Neural cell (in vitro differentiated cells): ENCODE measurements around the gene ROBO1. TPM values are rescaled to one million over a fixed set of nuclear protein-coding genes. Genes with fewer than 3 reads are reported as not detected.

ENCODE experiments used
- H2AFZ ChIP-seq: fragments of 200-600, 300-800 bp; sonication (generic), shearing (Covaris generic); 2 replicates; pipeline ENCODE4 v1.6.0; 2014; ENCODE audit warnings: low read depth, mild to moderate bottlenecking, antibody characterized with exemption, low read length, moderate library complexity
- H3F3A ChIP-seq: fragments of 200-600 bp; shearing (Covaris generic); 2 replicates; pipeline ENCODE4 v1.6.1; 2016; ENCODE audit warnings: mild to moderate bottlenecking, moderate library complexity, mixed read lengths, antibody characterized with exemption, low read length; ENCODE audit not compliant: insufficient read depth, poor library complexity, severe bottlenecking
- H3K27ac ChIP-seq: fragments of 200-600, 300-800 bp; sonication (generic), shearing (Covaris generic); 2 replicates; pipeline ENCODE4 v1.5.1; 2014; ENCODE audit warnings: mild to moderate bottlenecking, low read length, moderate library complexity
- H3K27me3 ChIP-seq: fragments of 300-800, 200-600 bp; sonication (generic), shearing (Covaris generic); 2 replicates; pipeline ENCODE4 v1.6.0; 2014; ENCODE audit warnings: mild to moderate bottlenecking, low read depth, low read length, moderate library complexity; ENCODE audit not compliant: insufficient read depth
- H3K36me3 ChIP-seq: fragments of 300-800, 200-600 bp; sonication (generic), shearing (Covaris generic); 2 replicates; pipeline ENCODE4 v1.5.1; 2014; ENCODE audit warnings: mild to moderate bottlenecking, antibody characterized with exemption, low read length, moderate library complexity; ENCODE audit not compliant: insufficient read depth
- H3K4me2 ChIP-seq: fragments of 300-800, 200-600 bp; sonication (generic), shearing (Covaris generic); 2 replicates; pipeline ENCODE4 v1.6.0; 2014; ENCODE audit warnings: mild to moderate bottlenecking, low read length
- H3K4me3 ChIP-seq: fragments of 300-800, 200-600 bp; sonication (generic), shearing (Covaris generic); 2 replicates; pipeline ENCODE4 v1.5.1; 2014; ENCODE audit warnings: mild to moderate bottlenecking, low read length, moderate library complexity
- H3K79me2 ChIP-seq: fragments of 200-600 bp; shearing (Covaris generic); replicated peaks from 2 replicates; pipeline ENCODE4 v1.6.0; 2014; ENCODE audit warnings: mild to moderate bottlenecking, low read length, moderate library complexity; ENCODE audit not compliant: insufficient read depth
- H3K9ac ChIP-seq: fragments of 300-800, 200-600 bp; sonication (generic), shearing (Covaris generic); 2 replicates; pipeline ENCODE4 v1.6.1; 2016; ENCODE audit warnings: mild to moderate bottlenecking, low read length, mixed read lengths
- H3K9me2 ChIP-seq: fragments of 200-600 bp; shearing (Covaris generic); 2 replicates; pipeline ENCODE4 v1.6.1; 2016; ENCODE audit warnings: mild to moderate bottlenecking, low read length, mixed read lengths; ENCODE audit not compliant: insufficient read depth
- H3K9me3 ChIP-seq: fragments of 200-600, 300-800 bp; sonication (generic), shearing (Covaris generic); 2 replicates; pipeline ENCODE4 v1.6.1; 2016; ENCODE audit warnings: mild to moderate bottlenecking, mixed run types, low read length, moderate library complexity, mixed read lengths
- H4K20me1 ChIP-seq: fragments of 200-600 bp; shearing (Covaris generic); 2 replicates; pipeline ENCODE4 v1.6.1; 2016; ENCODE audit warnings: mild to moderate bottlenecking, mixed run types; ENCODE audit not compliant: insufficient read depth
- EP300 ChIP-seq: fragments of 450-650 bp; conservative IDR thresholded peaks from 2 replicates; pipeline ENCODE4 v1.6.1; 2014; ENCODE audit warnings: antibody characterized with exemption, mild to moderate bottlenecking, moderate library complexity; ENCODE audit not compliant: poor library complexity, severe bottlenecking
- EZH2 ChIP-seq: fragments of 200-600, 300-800 bp; shearing (Covaris generic), sonication (generic); IDR thresholded peaks from 2 replicates; pipeline ENCODE4 v1.6.1; 2014; ENCODE audit warnings: antibody characterized with exemption, low read length, borderline replicate concordance, mild to moderate bottlenecking; ENCODE audit not compliant: insufficient read depth, poor library complexity, severe bottlenecking
- MXI1 ChIP-seq: fragments of 450-650 bp; conservative IDR thresholded peaks from 2 replicates; pipeline ENCODE4 v1.6.1; 2014; ENCODE audit warnings: antibody characterized with exemption, mild to moderate bottlenecking; ENCODE audit not compliant: poor library complexity, severe bottlenecking
- POLR2AphosphoS5 ChIP-seq: IDR thresholded peaks from 2 replicates; pipeline ENCODE4 v1.6.1; 2012
- RAD21 ChIP-seq: fragments of 450-650 bp; conservative IDR thresholded peaks from 2 replicates; pipeline ENCODE4 v1.6.1; 2014; ENCODE audit warnings: antibody characterized with exemption, mild to moderate bottlenecking, moderate library complexity
- SMC3 ChIP-seq: fragments of 450-650 bp; conservative IDR thresholded peaks from 2 replicates; pipeline ENCODE4 v1.6.1; 2014; ENCODE audit warnings: antibody characterized with exemption, mild to moderate bottlenecking, moderate library complexity; ENCODE audit not compliant: poor library complexity
- TAF1 ChIP-seq: IDR thresholded peaks from 2 replicates; pipeline ENCODE4 v1.6.1; 2012; ENCODE audit warnings: low read depth
- polyA plus RNA-seq: library from polyadenylated mRNA; depleted of rRNA; stranded (reverse); fragments of >200 nt; gene quantifications from 2 replicates; pipeline ENCODE4 v1.2.3, GENCODE V29; 2014
- TF ChIP-seq, protein P1 (sequence below): IDR thresholded peaks from 2 replicates; pipeline ENCODE4 v1.6.1; 2012; ENCODE audit warnings: borderline replicate concordance
- TF ChIP-seq, protein P2 (sequence below): fragments of 450-650 bp; IDR thresholded peaks from 2 replicates; pipeline ENCODE4 v1.5.1; 2014; ENCODE audit warnings: antibody characterized with exemption, mild to moderate bottlenecking, moderate library complexity; ENCODE audit not compliant: poor library complexity, severe bottlenecking

Gene ROBO1
- polyA plus RNA-seq, 1 donor from 2014 or later, result 183 TPM

DNA sequence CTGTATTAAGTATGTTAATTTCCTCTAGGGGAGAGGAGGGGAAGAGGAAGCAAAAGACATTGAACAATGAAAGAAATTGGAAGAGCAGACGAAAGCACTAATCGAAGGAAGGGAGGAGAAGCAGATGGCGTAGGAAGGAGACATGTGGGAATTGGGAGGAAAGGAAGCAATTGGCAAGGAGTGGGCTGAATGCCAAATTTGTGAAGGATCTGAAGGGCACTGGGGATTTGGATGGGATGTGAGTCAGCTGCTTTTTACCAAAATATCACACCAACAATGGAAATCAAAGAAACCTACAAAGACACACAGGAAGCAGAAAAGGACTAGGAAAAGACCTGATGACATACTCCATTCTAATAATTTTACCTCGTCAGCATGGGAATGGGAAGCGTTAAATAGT is 1029.8 kb downstream of the ROBO1 start:
- H3K27ac ChIP-seq, result no peak overlapping the region
- peaks cover 17% of the 10 kb centered on the region for H3K79me2 ChIP-seq
- no peaks in the 10 kb centered on the region for H4K20me1 ChIP-seq
- TF ChIP-seq EP300 (no peak), POLR2AphosphoS5 (no peak), EZH2 (no peak), TAF1 (no peak), MXI1 (no peak), SMC3 (no peak), RAD21 (no peak)
- TF ChIP-seq, protein P1, sequence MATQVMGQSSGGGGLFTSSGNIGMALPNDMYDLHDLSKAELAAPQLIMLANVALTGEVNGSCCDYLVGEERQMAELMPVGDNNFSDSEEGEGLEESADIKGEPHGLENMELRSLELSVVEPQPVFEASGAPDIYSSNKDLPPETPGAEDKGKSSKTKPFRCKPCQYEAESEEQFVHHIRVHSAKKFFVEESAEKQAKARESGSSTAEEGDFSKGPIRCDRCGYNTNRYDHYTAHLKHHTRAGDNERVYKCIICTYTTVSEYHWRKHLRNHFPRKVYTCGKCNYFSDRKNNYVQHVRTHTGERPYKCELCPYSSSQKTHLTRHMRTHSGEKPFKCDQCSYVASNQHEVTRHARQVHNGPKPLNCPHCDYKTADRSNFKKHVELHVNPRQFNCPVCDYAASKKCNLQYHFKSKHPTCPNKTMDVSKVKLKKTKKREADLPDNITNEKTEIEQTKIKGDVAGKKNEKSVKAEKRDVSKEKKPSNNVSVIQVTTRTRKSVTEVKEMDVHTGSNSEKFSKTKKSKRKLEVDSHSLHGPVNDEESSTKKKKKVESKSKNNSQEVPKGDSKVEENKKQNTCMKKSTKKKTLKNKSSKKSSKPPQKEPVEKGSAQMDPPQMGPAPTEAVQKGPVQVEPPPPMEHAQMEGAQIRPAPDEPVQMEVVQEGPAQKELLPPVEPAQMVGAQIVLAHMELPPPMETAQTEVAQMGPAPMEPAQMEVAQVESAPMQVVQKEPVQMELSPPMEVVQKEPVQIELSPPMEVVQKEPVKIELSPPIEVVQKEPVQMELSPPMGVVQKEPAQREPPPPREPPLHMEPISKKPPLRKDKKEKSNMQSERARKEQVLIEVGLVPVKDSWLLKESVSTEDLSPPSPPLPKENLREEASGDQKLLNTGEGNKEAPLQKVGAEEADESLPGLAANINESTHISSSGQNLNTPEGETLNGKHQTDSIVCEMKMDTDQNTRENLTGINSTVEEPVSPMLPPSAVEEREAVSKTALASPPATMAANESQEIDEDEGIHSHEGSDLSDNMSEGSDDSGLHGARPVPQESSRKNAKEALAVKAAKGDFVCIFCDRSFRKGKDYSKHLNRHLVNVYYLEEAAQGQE, result no peak
- TF ChIP-seq, protein P2, sequence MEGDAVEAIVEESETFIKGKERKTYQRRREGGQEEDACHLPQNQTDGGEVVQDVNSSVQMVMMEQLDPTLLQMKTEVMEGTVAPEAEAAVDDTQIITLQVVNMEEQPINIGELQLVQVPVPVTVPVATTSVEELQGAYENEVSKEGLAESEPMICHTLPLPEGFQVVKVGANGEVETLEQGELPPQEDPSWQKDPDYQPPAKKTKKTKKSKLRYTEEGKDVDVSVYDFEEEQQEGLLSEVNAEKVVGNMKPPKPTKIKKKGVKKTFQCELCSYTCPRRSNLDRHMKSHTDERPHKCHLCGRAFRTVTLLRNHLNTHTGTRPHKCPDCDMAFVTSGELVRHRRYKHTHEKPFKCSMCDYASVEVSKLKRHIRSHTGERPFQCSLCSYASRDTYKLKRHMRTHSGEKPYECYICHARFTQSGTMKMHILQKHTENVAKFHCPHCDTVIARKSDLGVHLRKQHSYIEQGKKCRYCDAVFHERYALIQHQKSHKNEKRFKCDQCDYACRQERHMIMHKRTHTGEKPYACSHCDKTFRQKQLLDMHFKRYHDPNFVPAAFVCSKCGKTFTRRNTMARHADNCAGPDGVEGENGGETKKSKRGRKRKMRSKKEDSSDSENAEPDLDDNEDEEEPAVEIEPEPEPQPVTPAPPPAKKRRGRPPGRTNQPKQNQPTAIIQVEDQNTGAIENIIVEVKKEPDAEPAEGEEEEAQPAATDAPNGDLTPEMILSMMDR, result no peak
- no peak overlapping the region for H2AFZ ChIP-seq
- no peaks in the 10 kb centered on the region for H3K9me3 ChIP-seq
- H3K9me2 ChIP-seq, result no peaks in the 10 kb centered on the region
- H3K27me3 ChIP-seq, result no peaks in the 10 kb centered on the region
- no peaks in the 10 kb centered on the region for H3F3A ChIP-seq
- no peak overlapping the region for H3K4me2 ChIP-seq
- H3K4me3 ChIP-seq, result no peak overlapping the region
- H3K36me3 ChIP-seq, result no peaks in the 10 kb centered on the region
- H3K9ac ChIP-seq, result no peak overlapping the region

GRCh38 chr3:78736863-78737262 is 1030.9 kb downstream of the ROBO1 start:
- Histone ChIP-seq H3F3A (no peaks in the 10 kb centered on the region), H3K9me2 (no peaks in the 10 kb centered on the region), H3K27me3 (no peaks in the 10 kb centered on the region), H3K9me3 (no peaks in the 10 kb centered on the region), H4K20me1 (no peaks in the 10 kb centered on the region), H3K79me2 (peaks cover 17% of the 10 kb centered on the region), H2AFZ (no peak overlapping the region), H3K4me2 (no peak overlapping the region), H3K36me3 (no peaks in the 10 kb centered on the region), H3K4me3 (no peak overlapping the region), H3K9ac (no peak overlapping the region), H3K27ac (no peak overlapping the region)
- TF ChIP-seq RAD21 (no peak), MXI1 (no peak), TAF1 (no peak), SMC3 (no peak), POLR2AphosphoS5 (no peak)
